Measurements from ENCODE around the gene THAP7.

THAP7 gene

GRCh38 chr22:20962491-20962945 lies 39.4 kb downstream of the THAP7 start:
- no peak for DNase-seq

- DNase-seq: no peak
These were observed 41.3 kb downstream of the THAP7 start for GRCh38 chr22:20960609-20961008.

- DNase-seq: no peak
These were observed 42.1 kb downstream of the THAP7 start for GRCh38 chr22:20959578-20960461.

- DNase-seq: no peak
These were observed 44.1 kb downstream of the THAP7 start for GRCh38 chr22:20957683-20958431.

GRCh38 chr22:20957102-20957682 lies 44.7 kb downstream of the THAP7 start:
- DNase-seq: no peak

- DNase-seq: no peak
These were observed 45.4 kb downstream of the THAP7 start for GRCh38 chr22:20956258-20957101.

- DNase-seq: no peak
These were observed 46.4 kb downstream of the THAP7 start for GRCh38 chr22:20955548-20955947.

GRCh38 chr22:20953668-20954500 lies 48.0 kb downstream of the THAP7 start:
- no peak for DNase-seq

- DNase-seq: no peak
These were observed 48.6 kb downstream of the THAP7 start for GRCh38 chr22:20953342-20953608.

- DNase-seq: no peak
These were observed 49.2 kb downstream of the THAP7 start for GRCh38 chr22:20952544-20953341.

GRCh38 chr22:20951932-20952380 lies 50.0 kb downstream of the THAP7 start:
- no peak for DNase-seq

- DNase-seq: no peak
These were observed 50.6 kb downstream of the THAP7 start for GRCh38 chr22:20951151-20951931.

- DNase-seq: no peak
These were observed 52.2 kb downstream of the THAP7 start for GRCh38 chr22:20949698-20950183.

Measured in GDM1 (cell line).